A549 (cell line): ENCODE results near the gene CDC6. TPM values are rescaled to one million over a fixed set of nuclear protein-coding genes. Genes with fewer than 3 reads are reported as not detected.

ENCODE experiments used
- ATAC-seq, 2 experiments: fragments of 200-7000 bp in 1 of 2; fragments of >200 bp in 1 of 2; cut with Nextera tagmentation in 1 of 2; cut with Tn5 transposase in 1 of 2; 3 replicates each; pipeline versions ENCODE4 v1.8.0 to v1.9.1; 2018 to 2020; ENCODE audit warnings: mild to moderate bottlenecking in 1 of 2, moderate library complexity in 1 of 2
- CTCF ChIA-PET: fragments of 300-600 bp; sonication (Branson Sonifier 250); formaldehyde crosslinking; extraction: SDS; loops from one replicate; lab custom pipeline; 2021; ENCODE audit warnings: antibody characterized with exemption, inconsistent platforms; lab: Yijun Ruan, JAX
- POLR2A ChIA-PET: fragments of 350-600 bp; formaldehyde crosslinking; extraction: SDS; loops from one replicate; lab custom pipeline; 2021; ENCODE audit warnings: antibody characterized with exemption, inconsistent platforms; lab: Yijun Ruan, JAX
- DNase-seq, 2 experiments: peaks; one replicate each; pipeline versions ENCODE4 v3.0.0 to v3.0.0-alpha.2; 2011 to 2016; ENCODE audit warnings: low read depth in 1 of 2, low spot score in 1 of 2
- FAIRE-seq: peaks from 2 replicates; lab custom pipeline; 2011; peaks lifted over from hg19 to GRCh38; lab: Jason Lieb, UNC
- H3K27ac ChIP-seq, 2 experiments: fragments of >200 bp; sonication (Bioruptor Twin); formaldehyde crosslinking; 3 replicates each; pipeline ENCODE4 v1.5.1; 2016 to 2017
- H3K4me1 ChIP-seq: fragments of >200 bp; sonication (Bioruptor Twin); formaldehyde crosslinking; 3 replicates; pipeline ENCODE4 v1.6.1; 2016
- H3K4me2 ChIP-seq: fragments of >200 bp; sonication (Bioruptor Twin); formaldehyde crosslinking; 3 replicates; pipeline ENCODE4 v1.6.1; 2016
- H3K4me3 ChIP-seq: fragments of >200 bp; sonication (Bioruptor Twin); formaldehyde crosslinking; 3 replicates; pipeline ENCODE4 v1.5.1; 2016
- H3K9me3 ChIP-seq: fragments of >200 bp; sonication (Bioruptor Twin); formaldehyde crosslinking; 3 replicates; pipeline ENCODE4 v1.6.1; 2016
- BHLHE40 ChIP-seq: IDR thresholded peaks from 2 replicates; pipeline ENCODE4 v1.6.1; 2012; ENCODE audit warnings: low read depth, low read length, inconsistent platforms
- CBX2 ChIP-seq: fragments of 200-600 bp; sonication (generic); IDR thresholded peaks from 2 replicates; pipeline ENCODE4 v1.6.1; 2016; ENCODE audit warnings: low read depth, mild to moderate bottlenecking, borderline replicate concordance
- CEBPB ChIP-seq, 2 experiments: fragments of >200 bp in 1 of 2; sonication (Bioruptor Twin) in 1 of 2; formaldehyde crosslinking in 1 of 2; IDR thresholded peaks; 2 replicates each; pipeline ENCODE4 v1.6.1; 2012 to 2016
- EHF ChIP-seq: fragments of 250-450 bp; sonication (Bioruptor Pico); IDR thresholded peaks from 2 replicates; pipeline ENCODE4 v1.5.0; 2020; ENCODE audit warnings: mild to moderate bottlenecking
- EP300 ChIP-seq, 2 experiments: fragments of >200 bp; sonication (Bioruptor Twin); formaldehyde crosslinking; IDR thresholded peaks; 2 replicates in 1 of 2; 3 replicates in 1 of 2; pipeline ENCODE4 v1.6.1; 2016 to 2017
- FOSB ChIP-seq: fragments of 250-450 bp; sonication (Bioruptor Pico); IDR thresholded peaks from 2 replicates; pipeline ENCODE4 v1.5.0; 2020; ENCODE audit warnings: mild to moderate bottlenecking, moderate library complexity
- HDAC2 ChIP-seq: fragments of 200-600 bp; sonication (generic); IDR thresholded peaks from 2 replicates; pipeline ENCODE4 v1.6.1; 2016
- HOXB5 ChIP-seq: fragments of 250-450 bp; sonication (Bioruptor Pico); IDR thresholded peaks from 2 replicates; pipeline ENCODE4 v1.5.0; 2020; ENCODE audit warnings: mild to moderate bottlenecking, moderate library complexity
- JUNB ChIP-seq: fragments of >200 bp; sonication (Bioruptor Twin); formaldehyde crosslinking; IDR thresholded peaks from 2 replicates; pipeline ENCODE4 v1.6.1; 2016
- KDM1A ChIP-seq: fragments of 200-600 bp; sonication (generic); IDR thresholded peaks from 2 replicates; pipeline ENCODE4 v1.6.1; 2016; ENCODE audit warnings: low read depth, mild to moderate bottlenecking
- MAFK ChIP-seq: fragments of 450-650 bp; IDR thresholded peaks from 2 replicates; pipeline ENCODE4 v1.6.1; 2014; ENCODE audit not compliant: partially characterized antibody
- NFE2L2 ChIP-seq: fragments of 150-350 bp; conservative IDR thresholded peaks from 2 replicates; pipeline ENCODE4 v1.6.1; 2014; ENCODE audit warnings: low read length
- NPAS2 ChIP-seq: fragments of 250-450 bp; sonication (Bioruptor Pico); IDR thresholded peaks from 2 replicates; pipeline ENCODE4 v1.8.0; 2022; ENCODE audit warnings: mild to moderate bottlenecking, moderate library complexity, borderline replicate concordance
- POLR2AphosphoS2 ChIP-seq: conservative IDR thresholded peaks from 2 replicates; pipeline ENCODE4 v1.6.1; 2012; ENCODE audit warnings: low read length, improper control_type of control experiment, inconsistent platforms
- RAD21 ChIP-seq, 2 experiments: fragments of >200 bp in 1 of 2; sonication (Bioruptor Twin) in 1 of 2; formaldehyde crosslinking in 1 of 2; IDR thresholded peaks in 1 of 2; conservative IDR thresholded peaks in 1 of 2; 2 replicates in 1 of 2; 3 replicates in 1 of 2; pipeline ENCODE4 v1.6.1; 2012 to 2018; ENCODE audit warnings: inconsistent platforms in 1 of 2
- RNF2 ChIP-seq: fragments of 200-600 bp; sonication (generic); IDR thresholded peaks from 2 replicates; pipeline ENCODE4 v1.6.1; 2016; ENCODE audit warnings: low read depth, mild to moderate bottlenecking, antibody characterized with exemption, moderate library complexity, borderline replicate concordance
- SMC3 ChIP-seq: fragments of >200 bp; sonication (Bioruptor Twin); formaldehyde crosslinking; IDR thresholded peaks from 3 replicates; pipeline ENCODE4 v1.6.1; 2018; ENCODE audit warnings: inconsistent platforms
- SREBF2 ChIP-seq: fragments of 450-650 bp; IDR thresholded peaks from 2 replicates; pipeline ENCODE4 v1.6.1; 2014; ENCODE audit warnings: mild to moderate bottlenecking, moderate library complexity
- TFCP2L1 ChIP-seq: fragments of 250-450 bp; sonication (Bioruptor Pico); IDR thresholded peaks from 2 replicates; pipeline ENCODE4 v1.5.0; 2021; ENCODE audit warnings: mild to moderate bottlenecking
- TP53 ChIP-seq: fragments of 250-450 bp; sonication (Bioruptor Pico); IDR thresholded peaks from 2 replicates; pipeline ENCODE4 v1.5.0; 2021; ENCODE audit warnings: mild to moderate bottlenecking, moderate library complexity
- ZSCAN20 ChIP-seq: fragments of 250-450 bp; sonication (Bioruptor Pico); IDR thresholded peaks from 2 replicates; pipeline ENCODE4 v1.8.0; 2022; ENCODE audit warnings: mild to moderate bottlenecking, moderate library complexity
- WGBS: methylation state at CpG from one replicate; pipeline ENCODE4 v1.1.6; 2017; ENCODE audit errors: missing lambda C conversion rate; 5-methylcytosine and 5-hydroxymethylcytosine counted together
- polyA plus RNA-seq, 4 experiments: library from polyadenylated mRNA; depleted of rRNA in 3 of 4; stranded (reverse); fragments of >200 nt; fragmentation: RNase III in 1 of 4; extraction: RNeasy Plus Mini Kit Qiagen cat#74134 plus additional on column Dnase treatment in 1 of 4; gene quantifications; 2 replicates in 3 of 4; 3 replicates in 1 of 4; pipeline ENCODE4 v1.2.3, GENCODE V29; 2011 to 2017
- TF ChIP-seq, protein P1 (sequence below): fragments of 250-450 bp; sonication (Bioruptor Pico); IDR thresholded peaks from 2 replicates; pipeline ENCODE4 v1.5.0; 2020; ENCODE audit warnings: low read depth, mild to moderate bottlenecking, moderate library complexity
- TF ChIP-seq, protein P2 (sequence below): fragments of >200 bp; sonication (Bioruptor Twin); formaldehyde crosslinking; IDR thresholded peaks from 3 replicates; pipeline ENCODE4 v1.5.1; 2016
- TF ChIP-seq, protein P3 (sequence below): IDR thresholded peaks from 2 replicates; pipeline ENCODE4 v1.6.1; 2012
- TF ChIP-seq, protein P4 (sequence below): fragments of >200 bp; sonication (Bioruptor Twin); formaldehyde crosslinking; IDR thresholded peaks from 2 replicates; pipeline ENCODE4 v1.6.1; 2016
- TF ChIP-seq, protein P5 (sequence below): fragments of 150-350 bp; IDR thresholded peaks from 2 replicates; pipeline ENCODE4 v1.6.1; 2014; ENCODE audit warnings: low read depth, mild to moderate bottlenecking, low read length
- TF ChIP-seq, protein P6 (sequence below): IDR thresholded peaks from 2 replicates; pipeline ENCODE4 v1.6.1; 2012; ENCODE audit warnings: low read depth, borderline replicate concordance

The CDC6 gene
- polyA plus RNA-seq, 2 of the 4 experiments (the other 2 are of a cell fraction) = 67.0 to 79.5 TPM

DNA sequence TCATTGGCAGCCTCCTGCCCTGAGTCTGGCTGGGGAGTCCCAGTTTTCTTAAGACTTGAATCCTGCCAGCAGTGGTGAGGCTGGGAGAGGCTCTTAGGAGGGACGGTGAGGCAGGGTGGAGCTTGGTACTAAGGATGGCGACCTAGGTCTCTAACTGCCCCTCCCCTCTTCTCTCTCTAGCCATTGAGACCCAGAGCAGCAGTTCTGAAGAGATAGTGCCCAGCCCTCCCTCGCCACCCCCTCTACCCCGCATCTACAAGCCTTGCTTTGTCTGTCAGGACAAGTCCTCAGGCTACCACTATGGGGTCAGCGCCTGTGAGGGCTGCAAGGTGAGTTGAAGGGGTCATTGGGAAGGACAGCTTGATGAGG is 60.4 kb downstream of the CDC6 start:
- TF ChIP-seq BHLHE40 (no peak), TFCP2L1 (CRISPR knock-in tag) (no peak), CBX2 (no peak), MAFK (no peak), CEBPB (IDR thresholded peaks at IDR 0.05) (no peak), SREBF2 (no peak), ZSCAN20 (CRISPR knock-in tag) (no peak), EP300 (IDR thresholded peaks at IDR 0.05) (no peak), HDAC2 (no peak)
- TF ChIP-seq, protein P1, sequence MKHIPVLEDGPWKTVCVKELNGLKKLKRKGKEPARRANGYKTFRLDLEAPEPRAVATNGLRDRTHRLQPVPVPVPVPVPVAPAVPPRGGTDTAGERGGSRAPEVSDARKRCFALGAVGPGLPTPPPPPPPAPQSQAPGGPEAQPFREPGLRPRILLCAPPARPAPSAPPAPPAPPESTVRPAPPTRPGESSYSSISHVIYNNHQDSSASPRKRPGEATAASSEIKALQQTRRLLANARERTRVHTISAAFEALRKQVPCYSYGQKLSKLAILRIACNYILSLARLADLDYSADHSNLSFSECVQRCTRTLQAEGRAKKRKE (CRISPR knock-in tag) = no peak
- TF ChIP-seq, protein P2, sequence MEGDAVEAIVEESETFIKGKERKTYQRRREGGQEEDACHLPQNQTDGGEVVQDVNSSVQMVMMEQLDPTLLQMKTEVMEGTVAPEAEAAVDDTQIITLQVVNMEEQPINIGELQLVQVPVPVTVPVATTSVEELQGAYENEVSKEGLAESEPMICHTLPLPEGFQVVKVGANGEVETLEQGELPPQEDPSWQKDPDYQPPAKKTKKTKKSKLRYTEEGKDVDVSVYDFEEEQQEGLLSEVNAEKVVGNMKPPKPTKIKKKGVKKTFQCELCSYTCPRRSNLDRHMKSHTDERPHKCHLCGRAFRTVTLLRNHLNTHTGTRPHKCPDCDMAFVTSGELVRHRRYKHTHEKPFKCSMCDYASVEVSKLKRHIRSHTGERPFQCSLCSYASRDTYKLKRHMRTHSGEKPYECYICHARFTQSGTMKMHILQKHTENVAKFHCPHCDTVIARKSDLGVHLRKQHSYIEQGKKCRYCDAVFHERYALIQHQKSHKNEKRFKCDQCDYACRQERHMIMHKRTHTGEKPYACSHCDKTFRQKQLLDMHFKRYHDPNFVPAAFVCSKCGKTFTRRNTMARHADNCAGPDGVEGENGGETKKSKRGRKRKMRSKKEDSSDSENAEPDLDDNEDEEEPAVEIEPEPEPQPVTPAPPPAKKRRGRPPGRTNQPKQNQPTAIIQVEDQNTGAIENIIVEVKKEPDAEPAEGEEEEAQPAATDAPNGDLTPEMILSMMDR = no peak
- TF ChIP-seq, protein P3, sequence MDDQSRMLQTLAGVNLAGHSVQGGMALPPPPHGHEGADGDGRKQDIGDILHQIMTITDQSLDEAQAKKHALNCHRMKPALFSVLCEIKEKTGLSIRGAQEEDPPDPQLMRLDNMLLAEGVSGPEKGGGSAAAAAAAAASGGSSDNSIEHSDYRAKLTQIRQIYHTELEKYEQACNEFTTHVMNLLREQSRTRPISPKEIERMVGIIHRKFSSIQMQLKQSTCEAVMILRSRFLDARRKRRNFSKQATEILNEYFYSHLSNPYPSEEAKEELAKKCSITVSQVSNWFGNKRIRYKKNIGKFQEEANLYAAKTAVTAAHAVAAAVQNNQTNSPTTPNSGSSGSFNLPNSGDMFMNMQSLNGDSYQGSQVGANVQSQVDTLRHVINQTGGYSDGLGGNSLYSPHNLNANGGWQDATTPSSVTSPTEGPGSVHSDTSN = no peak
- Histone ChIP-seq H3K4me2 (no peak overlapping the region; the same call in 2 of the 3 replicates), H3K4me3 (no peak overlapping the region), H3K27ac (peak overlapping the region in 1 of 2 experiments; percentile 37; a peak in 2 of 6 replicates), H3K4me1 (peaks cover 100% of the 10 kb centered on the region), H3K9me3 (no peaks in the 10 kb centered on the region)
- ChIA-PET CTCF (interaction anchor here (0.8 to 40.3 kb wide), 6 partner anchors 9 to 212 kb away, joined by 3 to 2395 read pairs (median 4); partner anchors contain the start of genes CDC6, RARA and WIPF2), POLR2A (interaction anchor here (1.1 kb wide), 1 partner anchor 31 kb away, joined by 9 read pairs; no protein-coding TSS in a partner anchor)
- DNase-seq (no peak), ATAC-seq (no peak), FAIRE-seq (no peak)
- WGBS = 84% methylated on average over 5 of the region's 5 CpGs

DNA sequence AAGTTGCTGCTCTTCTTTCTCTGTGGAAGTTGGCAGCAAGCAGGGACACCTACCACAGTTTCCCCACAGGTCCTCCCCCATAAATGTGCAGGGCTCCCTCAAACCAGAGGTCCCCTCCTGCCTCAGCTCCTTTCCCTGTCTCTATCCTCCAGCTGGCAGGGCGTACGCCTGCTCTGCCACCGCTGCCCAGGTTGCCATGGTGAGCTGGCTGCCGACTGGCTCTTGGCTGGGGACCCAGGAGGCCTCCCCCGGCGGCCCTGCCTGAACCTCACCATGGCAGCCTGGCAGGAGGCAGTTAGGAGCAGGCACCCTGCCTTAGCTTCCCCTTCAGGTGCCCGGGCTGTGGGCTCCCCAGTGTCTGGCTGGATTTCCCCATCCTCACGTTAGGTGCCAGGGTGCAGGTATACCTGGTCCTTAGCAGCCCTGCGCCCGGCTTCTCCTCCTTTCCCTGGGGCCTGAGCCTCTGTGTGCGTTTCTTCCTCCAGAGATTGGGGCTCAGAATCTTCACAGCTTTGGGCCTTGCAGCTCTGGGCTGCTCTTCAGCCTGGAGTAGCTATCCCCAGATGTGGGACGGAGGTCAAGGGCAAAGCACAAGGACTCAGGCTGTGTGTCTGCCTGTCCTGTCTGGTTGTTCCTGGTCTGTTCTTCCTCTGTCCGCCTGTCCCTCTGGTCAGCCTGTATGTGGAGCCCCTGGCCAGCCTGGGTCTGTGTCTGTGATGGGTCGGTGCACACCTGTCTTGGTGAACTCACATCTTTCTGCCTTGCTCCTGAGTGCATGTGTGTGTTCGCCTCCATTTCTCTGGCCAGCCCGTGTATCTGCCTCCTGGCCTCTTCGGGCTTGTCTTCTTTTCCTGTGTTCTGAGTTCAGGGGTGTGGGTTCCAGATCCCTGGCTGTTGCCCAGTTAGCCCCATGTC is 61.1 kb downstream of the CDC6 start:
- H3K4me1 ChIP-seq = peaks cover 99% of the 10 kb centered on the region
- ATAC-seq (no peak), FAIRE-seq (no peak), DNase-seq (no peak)
- peak overlapping the region; percentile 12; the same call in 1 of the 3 replicates for H3K4me2 ChIP-seq
- WGBS = 86% methylated on average over 17 of the region's 17 CpGs
- peak overlapping the region in 1 of 2 experiments; percentile 37; a peak in 2 of 6 replicates for H3K27ac ChIP-seq
- no peaks in the 10 kb centered on the region for H3K9me3 ChIP-seq
- POLR2A ChIA-PET = no interaction called here
- CTCF ChIA-PET = interaction anchor here (0.6 to 40.3 kb wide), 6 partner anchors 9 to 211 kb away, joined by 3 to 2395 read pairs (median 4); partner anchors contain the start of genes CDC6, RARA and WIPF2
- no peak overlapping the region for H3K4me3 ChIP-seq
- TF ChIP-seq TP53 = no peak
- TF ChIP-seq SMC3 = no peak
- TF ChIP-seq NFE2L2 = no peak
- TF ChIP-seq KDM1A = no peak
- TF ChIP-seq POLR2AphosphoS2 = no peak
- no peak for TF ChIP-seq NPAS2 (CRISPR knock-in tag)
- no peak for TF ChIP-seq BHLHE40
- TF ChIP-seq, protein P4, sequence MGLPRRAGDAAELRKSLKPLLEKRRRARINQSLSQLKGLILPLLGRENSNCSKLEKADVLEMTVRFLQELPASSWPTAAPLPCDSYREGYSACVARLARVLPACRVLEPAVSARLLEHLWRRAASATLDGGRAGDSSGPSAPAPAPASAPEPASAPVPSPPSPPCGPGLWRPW = no peak
- TF ChIP-seq, protein P5, sequence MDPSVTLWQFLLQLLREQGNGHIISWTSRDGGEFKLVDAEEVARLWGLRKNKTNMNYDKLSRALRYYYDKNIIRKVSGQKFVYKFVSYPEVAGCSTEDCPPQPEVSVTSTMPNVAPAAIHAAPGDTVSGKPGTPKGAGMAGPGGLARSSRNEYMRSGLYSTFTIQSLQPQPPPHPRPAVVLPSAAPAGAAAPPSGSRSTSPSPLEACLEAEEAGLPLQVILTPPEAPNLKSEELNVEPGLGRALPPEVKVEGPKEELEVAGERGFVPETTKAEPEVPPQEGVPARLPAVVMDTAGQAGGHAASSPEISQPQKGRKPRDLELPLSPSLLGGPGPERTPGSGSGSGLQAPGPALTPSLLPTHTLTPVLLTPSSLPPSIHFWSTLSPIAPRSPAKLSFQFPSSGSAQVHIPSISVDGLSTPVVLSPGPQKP = no peak
- TF ChIP-seq, protein P6, sequence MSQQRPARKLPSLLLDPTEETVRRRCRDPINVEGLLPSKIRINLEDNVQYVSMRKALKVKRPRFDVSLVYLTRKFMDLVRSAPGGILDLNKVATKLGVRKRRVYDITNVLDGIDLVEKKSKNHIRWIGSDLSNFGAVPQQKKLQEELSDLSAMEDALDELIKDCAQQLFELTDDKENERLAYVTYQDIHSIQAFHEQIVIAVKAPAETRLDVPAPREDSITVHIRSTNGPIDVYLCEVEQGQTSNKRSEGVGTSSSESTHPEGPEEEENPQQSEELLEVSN = no peak
- TF ChIP-seq, protein P3 = no peak
- no peak for TF ChIP-seq RAD21 (conservative IDR thresholded peaks at IDR 0.05 in 1 of 2, IDR thresholded peaks at IDR 0.05 in 1 of 2)
- no peak for TF ChIP-seq EHF (CRISPR knock-in tag)
- no peak for TF ChIP-seq RNF2
- no peak for TF ChIP-seq HOXB5 (CRISPR knock-in tag)
- no peak for TF ChIP-seq JUNB
- no peak for TF ChIP-seq FOSB (CRISPR knock-in tag)
- TF ChIP-seq EP300 (IDR thresholded peaks at IDR 0.05) = no peak
